ENCODE data around the gene USH1G. TPM values are rescaled to one million over a fixed set of nuclear protein-coding genes. Genes with fewer than 3 reads are reported as not detected.
A peak's percentile ranks its signal among the peaks of the same experiment; 100 is the strongest.

Gene USH1G
- total and polyA plus RNA-seq, 2 of the 13 experiments (the other 11 are each of a cell fraction or from before 2014, with no cell fraction given), result 0.04 TPM; not detected in 1

- TF ChIP-seq ZNF121 (CRISPR knock-in tag; IDR thresholded peaks at IDR 0.05) (no peak), ZKSCAN1 (IDR thresholded peaks at IDR 0.05; ENCODE audit: low read length) (no peak; the same call in 1 of the 2 replicates), AKAP8 (CRISPR knock-in tag; IDR thresholded peaks at IDR 0.05) (no peak), ZFAT (CRISPR knock-in tag; conservative IDR thresholded peaks at IDR 0.05) (no peak), NR2F1 (CRISPR knock-in tag; IDR thresholded peaks at IDR 0.05) (no peak), ARID4A (CRISPR knock-in tag; IDR thresholded peaks at IDR 0.05; ENCODE audit: borderline replicate concordance) (peak; percentile 88; the same call in 1 of the 2 replicates), CBX5 (CRISPR knock-in tag; IDR thresholded peaks at IDR 0.05; ENCODE audit: borderline replicate concordance) (peak; percentile 83; the same call in 1 of the 2 replicates), HNF4A (CRISPR knock-in tag; IDR thresholded peaks at IDR 0.05) (no peak), HMGXB4 (CRISPR knock-in tag; IDR thresholded peaks at IDR 0.05; ENCODE audit: borderline replicate concordance in 1 of 2, low read depth in 1 of 2) (no peak; a peak in 1 of 4 replicates), HNRNPUL1 (IDR thresholded peaks at IDR 0.05; ENCODE audit: low read depth, low read length) (no peak), ELK4 (CRISPR knock-in tag; IDR thresholded peaks at IDR 0.05; ENCODE audit: borderline replicate concordance) (no peak), GPN1 (CRISPR knock-in tag; IDR thresholded peaks at IDR 0.05; ENCODE audit: borderline replicate concordance) (no peak), NFKB2 (CRISPR knock-in tag; IDR thresholded peaks at IDR 0.05; ENCODE audit: borderline replicate concordance) (peak; percentile 19; the same call in 1 of the 2 replicates), ZNF362 (CRISPR knock-in tag; IDR thresholded peaks at IDR 0.05; ENCODE audit: borderline replicate concordance) (no peak), SRY (CRISPR knock-in tag; IDR thresholded peaks at IDR 0.05) (0 out of 2 replicates have a peak, but pooled peaks have one; percentile 48), ZNF350 (CRISPR knock-in tag; IDR thresholded peaks at IDR 0.05; ENCODE audit: borderline replicate concordance, low read depth) (peak; percentile 58; the same call in 1 of the 2 replicates), ZSCAN21 (CRISPR knock-in tag; IDR thresholded peaks at IDR 0.05; ENCODE audit: borderline replicate concordance) (no peak), ZNF563 (CRISPR knock-in tag; IDR thresholded peaks at IDR 0.05) (peak; percentile 74; the same call in 1 of the 2 replicates), GATAD2A (CRISPR knock-in tag; IDR thresholded peaks at IDR 0.05) (peak; percentile 52; the same call in 1 of the 2 replicates), XBP1 (CRISPR knock-in tag; IDR thresholded peaks at IDR 0.05) (no peak)
These were observed 49.8 kb downstream of the USH1G start (continued) for GRCh38 chr17:74873037-74873873.

Measured in HepG2 (cell line).